Measurements from ENCODE around the gene CHRND.

DNA sequence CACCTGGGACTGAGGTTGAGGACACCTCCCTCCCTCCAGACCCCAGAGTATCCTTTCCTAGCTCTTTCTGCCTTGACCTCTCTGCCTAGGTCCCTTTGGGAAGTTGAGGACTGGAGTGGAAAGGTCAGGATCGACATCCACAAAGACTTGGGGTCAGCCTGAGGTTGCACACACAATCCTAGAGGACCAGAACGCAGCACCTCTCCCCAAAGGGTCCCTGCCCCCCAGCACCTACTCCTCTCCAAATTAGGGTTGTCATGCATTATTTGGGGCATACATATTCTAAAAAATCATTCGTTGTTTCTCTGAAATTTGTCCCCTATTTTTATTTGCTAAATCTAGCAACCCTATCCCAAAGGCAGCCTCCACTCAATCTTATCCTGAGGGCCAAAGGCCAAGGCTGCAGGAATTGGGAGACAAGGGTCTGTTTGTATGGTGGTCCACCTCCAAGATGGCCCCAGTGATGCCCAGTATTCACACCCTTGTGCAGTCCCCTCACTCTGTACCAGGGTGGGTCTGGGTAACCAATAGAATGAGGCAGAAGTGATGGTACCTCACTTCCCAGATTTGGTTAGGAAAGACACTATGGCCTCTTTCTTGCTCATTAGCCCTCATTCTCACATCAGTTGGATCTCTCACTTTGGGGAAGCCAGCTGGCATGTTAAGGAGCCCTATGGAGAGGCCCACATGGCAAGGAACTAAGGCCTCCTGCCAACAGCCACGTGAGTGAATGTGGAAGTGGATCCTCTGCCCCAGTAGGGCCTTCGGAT lies 10.0 kb downstream of the CHRND start:
- TF ChIP-seq TAF1 (IDR thresholded peaks at IDR 0.05; ENCODE audit: low read depth) (no peak), EP300 (IDR thresholded peaks at IDR 0.05; ENCODE audit: borderline replicate concordance) (no peak), TCF12 (IDR thresholded peaks at IDR 0.05; ENCODE audit: low read depth) (no peak), RAD21 (IDR thresholded peaks at IDR 0.05; ENCODE audit: low read depth) (no peak), YY1 (IDR thresholded peaks at IDR 0.05; ENCODE audit: low read depth) (no peak)
- TF ChIP-seq, protein P1, sequence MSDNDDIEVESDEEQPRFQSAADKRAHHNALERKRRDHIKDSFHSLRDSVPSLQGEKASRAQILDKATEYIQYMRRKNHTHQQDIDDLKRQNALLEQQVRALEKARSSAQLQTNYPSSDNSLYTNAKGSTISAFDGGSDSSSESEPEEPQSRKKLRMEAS (IDR thresholded peaks at IDR 0.05), result no peak
- TF ChIP-seq, protein P2, sequence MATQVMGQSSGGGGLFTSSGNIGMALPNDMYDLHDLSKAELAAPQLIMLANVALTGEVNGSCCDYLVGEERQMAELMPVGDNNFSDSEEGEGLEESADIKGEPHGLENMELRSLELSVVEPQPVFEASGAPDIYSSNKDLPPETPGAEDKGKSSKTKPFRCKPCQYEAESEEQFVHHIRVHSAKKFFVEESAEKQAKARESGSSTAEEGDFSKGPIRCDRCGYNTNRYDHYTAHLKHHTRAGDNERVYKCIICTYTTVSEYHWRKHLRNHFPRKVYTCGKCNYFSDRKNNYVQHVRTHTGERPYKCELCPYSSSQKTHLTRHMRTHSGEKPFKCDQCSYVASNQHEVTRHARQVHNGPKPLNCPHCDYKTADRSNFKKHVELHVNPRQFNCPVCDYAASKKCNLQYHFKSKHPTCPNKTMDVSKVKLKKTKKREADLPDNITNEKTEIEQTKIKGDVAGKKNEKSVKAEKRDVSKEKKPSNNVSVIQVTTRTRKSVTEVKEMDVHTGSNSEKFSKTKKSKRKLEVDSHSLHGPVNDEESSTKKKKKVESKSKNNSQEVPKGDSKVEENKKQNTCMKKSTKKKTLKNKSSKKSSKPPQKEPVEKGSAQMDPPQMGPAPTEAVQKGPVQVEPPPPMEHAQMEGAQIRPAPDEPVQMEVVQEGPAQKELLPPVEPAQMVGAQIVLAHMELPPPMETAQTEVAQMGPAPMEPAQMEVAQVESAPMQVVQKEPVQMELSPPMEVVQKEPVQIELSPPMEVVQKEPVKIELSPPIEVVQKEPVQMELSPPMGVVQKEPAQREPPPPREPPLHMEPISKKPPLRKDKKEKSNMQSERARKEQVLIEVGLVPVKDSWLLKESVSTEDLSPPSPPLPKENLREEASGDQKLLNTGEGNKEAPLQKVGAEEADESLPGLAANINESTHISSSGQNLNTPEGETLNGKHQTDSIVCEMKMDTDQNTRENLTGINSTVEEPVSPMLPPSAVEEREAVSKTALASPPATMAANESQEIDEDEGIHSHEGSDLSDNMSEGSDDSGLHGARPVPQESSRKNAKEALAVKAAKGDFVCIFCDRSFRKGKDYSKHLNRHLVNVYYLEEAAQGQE (IDR thresholded peaks at IDR 0.05; ENCODE audit: low read depth), result no peak
